Esophagus (tissue), 2 donors: ENCODE data around the gene JUP. TPM values are rescaled to one million over a fixed set of nuclear protein-coding genes. Genes with fewer than 3 reads are reported as not detected.
A peak's percentile ranks its signal among the peaks of the same experiment; 100 is the strongest.

ENCODE experiments used
- H3K27ac ChIP-seq, 2 donors: one replicate each; pipeline ENCODE4 v1.5.1; 2013; ENCODE audit warnings: low read depth in 2 of 2, mild to moderate bottlenecking in 2 of 2, inconsistent platforms in 1 of 2, low read length in 1 of 2, moderate library complexity in 1 of 2
- H3K27me3 ChIP-seq, 2 donors: one replicate each; pipeline ENCODE4 v1.6.1; 2013; ENCODE audit warnings: low read length in 2 of 2, control low read depth in 1 of 2, mild to moderate bottlenecking in 1 of 2; ENCODE audit not compliant: insufficient read depth in 2 of 2, control insufficient read depth in 1 of 2
- H3K36me3 ChIP-seq, 2 donors: one replicate each; pipeline ENCODE4 v1.6.1; 2013; ENCODE audit warnings: low read length in 1 of 2; ENCODE audit not compliant: control insufficient read depth in 2 of 2, insufficient read depth in 2 of 2
- H3K4me1 ChIP-seq, 2 donors: one replicate each; pipeline ENCODE4 v1.6.1; 2013; ENCODE audit warnings: low read length in 1 of 2; ENCODE audit not compliant: control insufficient read depth in 2 of 2, insufficient read depth in 2 of 2
- H3K4me3 ChIP-seq, 2 donors: one replicate each; pipeline ENCODE4 v1.5.1; 2013; ENCODE audit warnings: low read length in 2 of 2, mild to moderate bottlenecking in 2 of 2, low read depth in 1 of 2, moderate library complexity in 1 of 2
- H3K9me3 ChIP-seq, 2 donors: one replicate each; pipeline ENCODE4 v1.6.1; 2013; ENCODE audit warnings: mild to moderate bottlenecking in 2 of 2, low read depth in 1 of 2, low read length in 1 of 2, moderate library complexity in 1 of 2; ENCODE audit not compliant: control insufficient read depth in 2 of 2, insufficient read depth in 1 of 2
- WGBS, 2 donors: extraction: QIAGEN DNeasy Blood & Tissue Kit; methylation state at CpG; one replicate each; pipeline ENCODE4 v1.1.7; 2013; 5-methylcytosine and 5-hydroxymethylcytosine counted together
- polyA plus RNA-seq, 2 donors: library from polyadenylated mRNA; stranded (reverse); fragments of 200-250 nt; gene quantifications; one replicate each; pipeline ENCODE4 v1.2.3, GENCODE V29; 2013
- donor health status: healthy with polysubstance abuse.
- donor health status: Bipolar disorder and iron deficiency.

The JUP gene
- polyA plus RNA-seq, 2 donors, result 445 to 752 TPM

GRCh38 chr17:41822216-41823140 is 36.0 kb upstream of the JUP start:
- Histone ChIP-seq H3K4me1 (no peaks in the 10 kb centered on the region), H3K27me3 (no peaks in the 10 kb centered on the region), H3K27ac (no peak overlapping the region), H3K36me3 (peaks cover 4 to 5% of the 10 kb centered on the region in 2 donors), H3K9me3 (no peaks in the 10 kb centered on the region), H3K4me3 (no peak overlapping the region)
- 77 to 78% methylated on average over 12 of the region's 12 CpGs for WGBS, 2 donors

- Histone ChIP-seq H3K4me3 (no peak overlapping the region), H3K36me3 (peaks cover 4 to 5% of the 10 kb centered on the region in 2 donors), H3K27me3 (no peaks in the 10 kb centered on the region), H3K4me1 (no peaks in the 10 kb centered on the region), H3K9me3 (no peaks in the 10 kb centered on the region), H3K27ac (no peak overlapping the region)
- WGBS, 2 donors, result 83 to 85% methylated on average over 14 of the region's 14 CpGs
Observed at GRCh38 chr17:41821776-41822175, 35.3 kb upstream of the JUP start.

- Histone ChIP-seq H3K27me3 (no peaks in the 10 kb centered on the region), H3K9me3 (no peaks in the 10 kb centered on the region), H3K4me3 (no peak overlapping the region), H3K36me3 (no peaks in the 10 kb centered on the region), H3K27ac (no peak overlapping the region), H3K4me1 (no peaks in the 10 kb centered on the region)
- WGBS, 2 donors, result 94 to 96% methylated on average over 20 of the region's 20 CpGs
Observed at GRCh38 chr17:41818024-41818423, 31.5 kb upstream of the JUP start.

GRCh38 chr17:41816637-41817320 is 30.3 kb upstream of the JUP start:
- H3K27ac ChIP-seq, result no peak overlapping the region
- 91% methylated on average over 23 of the region's 23 CpGs for WGBS, 2 donors
- H3K9me3 ChIP-seq, result no peaks in the 10 kb centered on the region
- H3K36me3 ChIP-seq, result no peaks in the 10 kb centered on the region
- no peaks in the 10 kb centered on the region for H3K27me3 ChIP-seq
- H3K4me1 ChIP-seq, result peaks cover 0 to 4% of the 10 kb centered on the region in 2 donors
- H3K4me3 ChIP-seq, result no peak overlapping the region

GRCh38 chr17:41814195-41814594 is 27.7 kb upstream of the JUP start:
- Histone ChIP-seq H3K4me1 (peaks cover 5 to 10% of the 10 kb centered on the region in 2 donors), H3K4me3 (no peak overlapping the region), H3K27ac (no peak overlapping the region), H3K36me3 (no peaks in the 10 kb centered on the region), H3K9me3 (no peaks in the 10 kb centered on the region), H3K27me3 (no peaks in the 10 kb centered on the region)
- WGBS, 2 donors, result 29 to 32% methylated on average over 1 of the region's 1 CpG

GRCh38 chr17:41813699-41814124 is 27.2 kb upstream of the JUP start:
- no peaks in the 10 kb centered on the region for H3K36me3 ChIP-seq
- WGBS, 2 donors, result 77 to 84% methylated on average over 9 of the region's 9 CpGs
- no peaks in the 10 kb centered on the region for H3K27me3 ChIP-seq
- H3K27ac ChIP-seq, result peak overlapping the region in 1 of 2 donors; percentile 13
- peaks cover 5 to 10% of the 10 kb centered on the region in 2 donors for H3K4me1 ChIP-seq
- no peaks in the 10 kb centered on the region for H3K9me3 ChIP-seq
- H3K4me3 ChIP-seq, result no peak overlapping the region

- peak overlapping the region in 1 of 2 donors; percentile 27 for H3K4me3 ChIP-seq
- H3K27ac ChIP-seq, result peak overlapping the region in 1 of 2 donors; percentile 19
- no peaks in the 10 kb centered on the region for H3K27me3 ChIP-seq
- 37 to 40% methylated on average over 8 to 12 of the region's 12 CpGs for WGBS, 2 donors
- no peaks in the 10 kb centered on the region for H3K9me3 ChIP-seq
- peaks cover 5 to 10% of the 10 kb centered on the region in 2 donors for H3K4me1 ChIP-seq
- no peaks in the 10 kb centered on the region for H3K36me3 ChIP-seq
Observed at GRCh38 chr17:41813152-41813680, 26.7 kb upstream of the JUP start.

- Histone ChIP-seq H3K4me3 (peak within 1 kb of the TSS; percentile 54 to 71), H3K9me3 (no peaks in the 10 kb centered on the region), H3K36me3 (no peaks in the 10 kb centered on the region), H3K4me1 (peaks cover 5 to 10% of the 10 kb centered on the region in 2 donors), H3K27me3 (no peaks in the 10 kb centered on the region), H3K27ac (peak within 1 kb of the TSS in 1 of 2 donors; percentile 56)
- WGBS, 2 donors, result 4 to 8% methylated on average over 35 of the region's 35 CpGs
Observed at GRCh38 chr17:41812381-41813151, 26.1 kb upstream of the JUP start, which contains the start of gene FKBP10. Gene FKBP10, plus strand, starts transcription at chr17:41813004. Its CDS starts 31 bp downstream, at chr17:41813035.
